Measurements from ENCODE around the gene PTPN14.

DNA sequence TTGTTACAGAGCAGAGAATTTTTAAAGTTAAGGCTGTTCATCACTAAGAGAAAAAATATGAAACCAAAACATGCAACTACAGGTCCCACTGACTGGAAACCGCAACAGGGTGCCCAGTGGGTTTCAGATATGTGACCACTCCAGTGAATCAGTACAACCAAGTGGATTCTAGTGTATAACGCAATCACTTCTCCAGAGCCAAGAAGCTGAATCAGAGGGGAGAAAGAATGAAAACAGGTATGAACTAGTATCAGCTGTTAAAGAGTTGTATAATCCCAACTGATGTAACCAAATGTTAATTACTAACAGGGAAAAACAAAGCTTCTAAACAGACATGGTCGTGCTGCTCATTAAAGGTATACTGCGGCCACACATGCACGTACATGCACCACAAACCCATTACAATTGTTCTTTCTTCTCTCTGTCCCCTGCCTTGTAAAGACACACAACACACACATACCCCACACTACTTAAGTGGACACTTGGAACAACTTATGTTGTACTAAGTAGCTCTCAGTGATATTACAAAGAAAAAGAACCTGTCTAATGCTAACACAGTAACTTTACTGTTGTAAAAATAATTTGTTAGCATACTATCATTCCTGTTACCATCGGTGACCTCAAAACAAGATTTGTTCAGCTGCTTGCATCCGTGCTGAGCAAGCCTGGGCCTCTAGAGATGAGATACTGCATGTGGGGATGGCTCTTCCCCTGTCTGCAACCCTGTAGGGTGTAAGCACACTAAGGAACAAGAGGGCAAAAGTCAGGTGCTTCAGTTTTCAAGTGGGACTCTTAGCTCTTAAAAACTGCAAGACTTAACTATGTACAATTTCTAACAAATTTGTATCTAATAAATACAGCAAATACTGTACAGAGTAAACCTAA is 74.2 kb downstream of the PTPN14 start:
- no peak for TF ChIP-seq POLR2AphosphoS5 (IDR thresholded peaks at IDR 0.05)
- TF ChIP-seq, protein P1, sequence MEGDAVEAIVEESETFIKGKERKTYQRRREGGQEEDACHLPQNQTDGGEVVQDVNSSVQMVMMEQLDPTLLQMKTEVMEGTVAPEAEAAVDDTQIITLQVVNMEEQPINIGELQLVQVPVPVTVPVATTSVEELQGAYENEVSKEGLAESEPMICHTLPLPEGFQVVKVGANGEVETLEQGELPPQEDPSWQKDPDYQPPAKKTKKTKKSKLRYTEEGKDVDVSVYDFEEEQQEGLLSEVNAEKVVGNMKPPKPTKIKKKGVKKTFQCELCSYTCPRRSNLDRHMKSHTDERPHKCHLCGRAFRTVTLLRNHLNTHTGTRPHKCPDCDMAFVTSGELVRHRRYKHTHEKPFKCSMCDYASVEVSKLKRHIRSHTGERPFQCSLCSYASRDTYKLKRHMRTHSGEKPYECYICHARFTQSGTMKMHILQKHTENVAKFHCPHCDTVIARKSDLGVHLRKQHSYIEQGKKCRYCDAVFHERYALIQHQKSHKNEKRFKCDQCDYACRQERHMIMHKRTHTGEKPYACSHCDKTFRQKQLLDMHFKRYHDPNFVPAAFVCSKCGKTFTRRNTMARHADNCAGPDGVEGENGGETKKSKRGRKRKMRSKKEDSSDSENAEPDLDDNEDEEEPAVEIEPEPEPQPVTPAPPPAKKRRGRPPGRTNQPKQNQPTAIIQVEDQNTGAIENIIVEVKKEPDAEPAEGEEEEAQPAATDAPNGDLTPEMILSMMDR (IDR thresholded peaks at IDR 0.05; ENCODE audit: poor library complexity, severe bottlenecking) = no peak
- TF ChIP-seq EZH2 (IDR thresholded peaks at IDR 0.05; ENCODE audit: borderline replicate concordance, insufficient read depth, low read length, poor library complexity, severe bottlenecking) = no peak

Measured in neural cell (in vitro differentiated cells).